ENCODE measurements around the gene MZB1. TPM values are rescaled to one million over a fixed set of nuclear protein-coding genes. Genes with fewer than 3 reads are reported as not detected.
"Not testable (repeated sequence)": the region's sequence is repeated elsewhere in the genome, so short reads cannot be mapped to it uniquely, and the experiment has no call there.

MZB1 gene
- polyA plus RNA-seq, 4 donors, result 0.22 to 0.90 (median 0.32) TPM

DNA sequence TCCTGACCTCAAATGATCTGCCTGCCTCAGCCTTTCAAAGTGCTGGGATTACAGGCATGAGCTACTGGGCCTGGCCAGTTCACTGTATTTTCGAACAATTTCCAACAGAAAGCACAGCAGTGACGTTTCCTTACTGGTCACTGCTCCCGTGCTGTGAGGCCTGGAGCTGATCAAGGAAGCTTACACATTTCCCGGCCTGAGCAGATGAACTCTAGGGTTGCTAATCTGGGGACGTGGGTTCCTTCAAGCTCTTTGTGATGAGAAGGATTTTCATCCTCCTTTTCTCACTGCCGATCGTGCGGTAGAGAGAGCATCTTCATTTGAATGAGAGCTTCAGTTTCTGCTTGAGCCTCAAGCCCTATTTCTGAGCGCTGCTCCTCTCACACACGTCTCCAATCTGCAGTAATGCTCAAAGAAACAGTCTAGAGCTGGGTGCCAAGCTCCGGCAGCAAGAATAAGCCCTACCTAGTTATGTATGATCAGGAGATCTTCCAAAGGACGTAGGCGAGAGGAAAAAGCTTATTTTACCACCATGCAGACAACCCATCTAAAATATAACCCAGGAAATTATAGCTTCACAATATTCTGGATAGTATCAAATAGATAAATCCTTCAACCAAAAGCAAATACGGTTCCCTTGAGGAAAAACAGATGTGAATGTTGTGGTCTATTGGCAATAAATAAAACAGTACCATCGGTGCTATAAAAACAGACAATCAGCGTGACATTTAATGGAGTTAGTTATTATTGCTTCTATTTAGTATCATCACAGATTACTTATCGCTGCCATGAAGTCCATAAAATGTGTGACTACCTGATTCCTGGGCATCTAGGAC, 21.5 kb upstream of the MZB1 start:
- no peak for DNase-seq (ENCODE audit: low read depth in 4 of 4, low spot score in 3 of 4)

DNA sequence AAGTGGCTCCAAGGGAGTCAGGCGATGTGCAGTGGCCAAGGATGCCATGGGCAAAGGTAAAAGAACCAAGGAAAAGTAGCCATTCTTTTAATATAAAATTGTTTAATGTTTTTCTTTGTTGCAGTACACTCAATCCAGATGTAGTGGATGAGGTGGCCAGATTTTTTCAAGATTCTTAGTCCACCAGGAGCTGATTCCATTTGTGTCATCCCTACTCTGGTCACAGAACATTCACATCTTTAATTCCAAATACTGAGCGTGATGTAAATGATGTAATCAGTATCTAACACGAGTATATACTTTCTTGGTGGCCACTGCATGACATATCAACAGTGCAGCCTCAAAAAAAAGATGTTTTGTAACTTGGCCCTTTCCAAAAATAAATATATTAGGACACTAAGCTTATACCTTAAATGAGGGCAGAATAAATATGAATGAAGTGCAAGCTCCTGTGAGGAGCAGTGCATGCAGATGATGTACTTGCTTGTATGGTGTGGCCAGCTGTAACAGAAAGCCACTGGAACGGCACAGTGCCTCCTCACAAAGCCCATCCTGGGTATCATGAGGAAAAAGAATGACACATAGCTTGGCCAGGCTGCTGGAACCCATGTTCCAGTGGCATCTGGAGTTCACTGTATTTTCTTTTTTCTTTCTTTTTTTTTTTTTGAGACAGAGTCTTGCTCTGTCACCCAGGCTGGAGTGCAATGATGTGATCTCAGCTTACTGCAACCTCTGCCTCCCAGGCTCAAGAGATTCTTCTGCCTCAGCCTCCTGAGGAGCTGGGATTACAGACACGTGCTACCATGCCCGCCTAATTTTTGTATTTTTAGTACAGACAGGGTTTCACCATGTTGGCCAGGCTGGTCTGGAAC, 20.6 kb upstream of the MZB1 start:
- no peak for DNase-seq (ENCODE audit: low read depth in 4 of 4, low spot score in 3 of 4)

DNA sequence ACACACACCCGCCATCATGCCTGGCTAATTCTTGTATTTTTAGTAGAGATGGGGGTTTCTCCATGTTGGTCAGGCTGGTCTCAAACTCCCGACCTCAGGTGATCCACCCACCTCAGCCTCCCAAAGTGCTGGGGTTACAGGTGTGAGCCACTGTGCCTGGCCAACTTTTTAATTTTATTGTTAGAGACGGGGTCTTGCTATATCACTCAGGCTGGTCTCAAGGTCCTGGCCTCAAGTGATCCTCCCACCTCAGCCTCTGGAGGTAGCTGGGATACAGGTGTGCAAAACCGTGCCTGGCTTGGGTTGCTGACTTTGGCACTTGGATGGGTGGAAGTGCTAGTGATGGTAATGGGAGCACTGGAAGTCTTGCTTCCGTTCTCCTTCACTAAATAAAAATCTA, 19.4 kb upstream of the MZB1 start:
- not testable (repeated sequence) for DNase-seq (ENCODE audit: low read depth in 4 of 4, low spot score in 3 of 4)

DNA sequence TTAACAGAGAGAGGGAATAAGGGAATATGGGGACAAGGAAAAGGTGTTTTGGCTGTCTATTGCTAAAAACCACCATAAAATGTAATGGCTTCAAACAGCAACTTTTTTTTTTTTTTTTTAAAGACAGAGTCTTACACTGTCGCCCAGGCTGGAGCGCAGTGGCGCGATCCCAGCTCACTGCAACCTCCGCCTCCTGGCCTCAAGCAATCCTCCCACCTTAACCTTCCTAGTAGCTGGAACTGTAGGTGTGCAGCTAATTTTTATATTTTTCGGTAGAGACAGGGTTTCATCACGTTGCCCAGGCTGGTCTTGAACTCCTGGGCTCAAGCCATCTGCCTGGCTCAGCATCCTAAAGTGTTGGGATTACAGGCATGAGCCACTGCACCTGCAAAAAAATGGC, 18.5 kb upstream of the MZB1 start:
- no peak for DNase-seq (ENCODE audit: low read depth in 4 of 4, low spot score in 3 of 4)

DNA sequence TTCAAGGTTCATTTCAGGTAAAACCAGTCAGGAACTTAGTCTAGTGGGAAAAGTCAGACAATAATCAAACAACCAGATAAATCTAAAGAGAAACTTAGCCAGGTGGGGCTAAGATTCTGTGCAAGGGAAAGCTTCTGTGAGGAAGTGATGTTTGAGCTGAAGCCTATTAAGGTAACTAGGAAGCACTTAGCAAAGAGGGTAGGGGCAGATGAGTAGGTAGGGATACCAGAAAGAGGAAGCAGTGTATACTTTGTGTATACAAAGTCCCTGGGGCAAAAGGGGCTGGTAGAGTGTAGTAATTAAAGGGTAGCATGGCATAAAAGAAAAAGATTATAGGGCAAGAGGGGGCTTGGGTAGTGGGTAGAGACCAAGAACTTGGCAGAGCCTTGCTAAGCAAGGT, 17.8 kb upstream of the MZB1 start:
- no peak for DNase-seq (ENCODE audit: low read depth in 4 of 4, low spot score in 3 of 4)

DNA sequence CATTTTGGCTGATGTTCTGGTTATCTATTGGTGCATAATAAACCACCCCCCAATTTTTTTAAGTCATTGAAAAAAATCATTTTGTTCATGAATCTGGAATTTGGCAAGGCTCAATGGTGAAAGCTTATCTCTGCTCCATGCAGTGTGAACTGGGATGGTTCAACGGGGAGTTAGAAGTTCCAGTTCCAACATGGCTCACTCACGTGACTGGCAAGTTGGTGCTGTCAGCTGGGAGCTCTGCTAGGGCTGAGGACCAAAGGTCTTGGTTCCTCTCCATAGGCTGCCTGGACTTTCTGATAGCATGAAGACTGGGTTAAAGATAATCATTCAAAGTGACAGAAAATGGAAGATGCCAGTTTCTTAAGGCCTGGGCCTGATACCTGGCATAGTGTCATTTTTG, 17.2 kb upstream of the MZB1 start:
- no peak for DNase-seq (ENCODE audit: low read depth in 4 of 4, low spot score in 3 of 4)

DNA sequence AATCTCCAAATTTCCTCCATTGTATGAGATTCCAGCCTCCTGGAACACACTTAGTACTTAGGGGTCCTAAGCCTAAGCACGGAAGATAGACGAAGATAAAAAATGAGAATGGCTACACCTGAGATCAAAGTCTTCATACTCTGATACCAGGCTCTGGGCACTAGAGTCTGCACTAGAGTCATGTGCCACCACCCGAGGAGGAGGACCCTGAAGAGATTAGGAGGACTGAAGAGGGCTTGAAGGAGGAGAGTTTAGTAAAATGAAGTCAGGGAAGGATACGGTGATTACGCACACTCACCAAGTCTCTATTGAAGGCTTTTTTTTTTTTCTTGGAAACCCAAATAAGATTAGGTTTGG, 14.7 kb upstream of the MZB1 start:
- DNase-seq (ENCODE audit: low read depth in 4 of 4, low spot score in 3 of 4), result no peak

DNA sequence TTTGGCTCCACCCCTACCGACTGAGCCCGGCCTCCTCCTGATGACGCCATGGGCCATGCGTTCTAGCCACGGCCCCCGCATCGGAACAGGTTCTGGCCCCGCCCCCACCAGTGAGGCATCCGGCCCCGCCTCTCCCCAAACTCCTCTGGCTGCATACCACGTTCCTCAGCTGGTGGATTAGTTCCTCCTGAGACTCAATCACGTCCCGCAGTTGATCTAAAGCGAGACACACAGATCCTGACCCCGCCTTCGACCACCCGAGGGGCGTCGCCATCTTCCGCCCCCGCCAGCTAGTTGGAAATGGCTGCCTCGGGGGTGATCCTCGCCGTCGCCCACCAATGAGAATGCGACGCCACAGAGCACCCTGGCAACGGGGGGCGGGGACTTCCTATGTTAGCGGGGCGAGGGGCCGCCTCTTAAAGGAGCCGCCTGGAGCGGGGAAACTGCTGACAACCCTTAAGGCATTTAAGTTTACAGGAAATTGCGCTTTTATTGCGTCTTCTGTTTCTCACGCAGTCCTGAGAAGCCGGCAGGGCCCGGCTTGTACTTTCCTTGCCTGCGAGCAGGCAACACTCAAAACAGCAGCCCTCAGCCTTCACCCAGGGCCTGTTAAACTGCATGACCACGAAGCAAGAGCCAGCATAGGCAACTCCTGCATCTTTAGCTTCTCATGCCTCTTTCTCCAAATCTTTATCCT, 14.2 kb upstream of the MZB1 start, which contains the start of gene SPATA24:
TSS of gene SPATA24 (minus strand) at position 303 of the 697 bp plus-strand sequence. CDS start at position 274, 29 bp downstream.
- DNase-seq (ENCODE audit: low read depth in 4 of 4, low spot score in 3 of 4), result peak; percentile 89 to 96 (median 95)

DNA sequence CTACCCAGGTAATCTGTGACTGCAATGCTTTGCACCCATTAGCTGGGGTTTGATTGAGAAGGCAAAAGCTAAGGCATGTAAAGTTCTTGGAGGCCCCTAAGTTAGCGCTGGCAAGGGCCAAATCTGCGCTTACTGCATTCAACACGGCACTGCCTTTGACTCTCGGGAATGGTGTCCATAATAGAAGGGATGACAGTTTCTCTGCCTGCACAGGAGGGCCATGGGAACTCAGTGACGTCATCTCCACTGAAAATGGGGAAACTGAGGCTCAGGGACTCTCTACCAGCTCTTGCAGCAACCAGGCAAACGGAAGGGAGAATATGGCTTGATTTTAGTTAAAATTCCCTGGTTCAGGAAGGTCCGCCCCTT, 13.7 kb upstream of the MZB1 start:
- DNase-seq (ENCODE audit: low read depth in 4 of 4, low spot score in 3 of 4), result no peak

DNA sequence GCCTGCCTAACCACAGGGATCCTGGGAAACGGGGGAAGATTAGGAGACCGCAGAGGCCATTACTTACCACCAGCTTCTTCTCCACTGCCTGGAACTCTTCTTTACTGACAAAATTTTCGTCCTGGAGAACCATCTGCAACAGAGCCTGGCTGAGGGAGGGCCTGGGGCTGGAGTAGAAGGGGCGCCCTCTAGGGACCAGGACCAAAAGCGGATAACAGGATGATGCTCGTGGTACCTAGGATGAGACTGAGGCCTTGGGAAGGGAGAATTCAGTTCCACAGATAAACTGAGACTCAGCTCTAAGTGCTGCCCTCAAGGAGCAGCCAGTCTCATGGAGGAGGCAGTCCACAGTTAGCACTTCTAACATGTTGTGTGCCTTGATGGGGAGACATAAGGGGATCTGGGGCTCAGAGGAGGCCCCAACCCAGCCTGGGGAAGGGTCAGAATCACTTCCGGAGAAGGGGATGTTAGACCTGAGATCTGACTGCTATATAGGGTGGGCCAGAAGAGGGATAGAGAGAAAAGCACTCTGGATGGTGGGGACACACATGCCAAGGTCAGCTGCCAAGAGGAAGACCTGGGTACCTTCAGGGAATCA, 12.9 kb upstream of the MZB1 start:
- no peak for DNase-seq (ENCODE audit: low read depth in 4 of 4, low spot score in 3 of 4)

DNA sequence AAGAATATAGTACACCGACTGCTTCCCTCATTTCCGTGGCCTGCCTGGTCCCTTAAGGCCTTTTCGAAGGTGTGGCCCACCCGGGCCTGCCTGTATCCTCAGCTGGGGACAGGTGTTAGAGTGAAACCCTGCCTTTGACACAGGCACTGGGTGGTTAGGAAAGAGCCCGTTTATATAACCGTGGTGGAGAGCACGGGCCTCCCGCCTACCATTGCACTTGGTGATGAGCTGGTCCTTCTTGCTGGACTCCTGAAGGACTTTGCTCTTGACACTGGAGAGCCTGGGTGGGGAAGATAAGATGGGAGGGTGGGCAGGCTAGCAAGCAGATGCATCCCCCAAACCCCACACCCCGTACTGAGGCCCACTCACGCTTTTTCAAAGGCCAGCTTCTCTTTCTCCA, 11.8 kb upstream of the MZB1 start:
- DNase-seq (ENCODE audit: low read depth in 4 of 4, low spot score in 3 of 4), result no peak

DNA sequence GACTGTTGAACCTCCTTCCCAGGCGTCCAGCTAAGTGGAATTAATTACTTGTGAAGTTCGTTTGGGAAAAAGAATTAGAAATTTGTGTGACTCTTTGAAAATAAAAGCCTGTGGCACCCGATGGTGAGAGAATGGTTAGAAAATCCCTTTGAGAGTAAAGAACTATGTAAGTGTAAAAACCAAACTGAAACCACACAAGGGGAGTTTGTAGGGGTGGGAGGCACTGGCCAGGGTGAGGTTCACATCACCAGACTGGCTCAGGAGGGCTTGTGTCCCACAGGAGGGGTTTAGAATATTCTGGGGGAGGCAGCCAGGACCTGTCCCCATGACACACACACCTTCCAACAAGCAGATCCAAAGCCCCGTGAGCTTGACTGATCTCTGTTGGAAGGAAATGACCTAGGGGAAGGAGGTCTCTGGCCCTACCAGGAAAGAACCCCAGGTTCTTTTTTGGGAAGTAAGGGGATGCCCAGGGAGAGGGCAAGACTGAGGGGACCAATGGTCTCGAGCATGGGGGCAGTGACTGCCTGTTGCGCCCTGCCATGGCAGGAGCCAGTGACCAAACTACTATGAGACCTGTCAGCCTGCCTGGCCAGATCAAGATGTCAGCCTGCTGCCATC, 9.9 kb upstream of the MZB1 start:
- DNase-seq (ENCODE audit: low read depth in 4 of 4, low spot score in 3 of 4), result no peak

DNA sequence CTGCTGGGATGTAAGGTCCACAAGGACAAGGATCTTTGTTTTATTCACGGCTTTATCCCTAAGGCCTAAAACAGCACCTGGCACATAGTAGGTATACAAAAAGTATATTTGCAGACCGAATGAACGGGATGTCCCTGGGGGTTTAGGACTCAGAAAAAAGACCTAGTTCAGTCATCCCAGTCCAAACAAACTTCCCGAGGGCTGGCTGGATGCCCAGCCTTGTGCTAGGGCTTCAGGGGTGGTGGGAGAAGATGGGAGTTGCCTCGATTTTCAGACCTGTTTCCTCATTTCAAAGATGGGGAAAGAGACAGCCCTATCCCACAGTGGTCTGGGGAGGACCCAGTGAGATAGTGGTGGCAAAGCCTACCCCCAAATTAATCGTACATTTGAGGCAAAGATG, 8.2 kb upstream of the MZB1 start:
- DNase-seq (ENCODE audit: low read depth in 4 of 4, low spot score in 3 of 4), result no peak

DNA sequence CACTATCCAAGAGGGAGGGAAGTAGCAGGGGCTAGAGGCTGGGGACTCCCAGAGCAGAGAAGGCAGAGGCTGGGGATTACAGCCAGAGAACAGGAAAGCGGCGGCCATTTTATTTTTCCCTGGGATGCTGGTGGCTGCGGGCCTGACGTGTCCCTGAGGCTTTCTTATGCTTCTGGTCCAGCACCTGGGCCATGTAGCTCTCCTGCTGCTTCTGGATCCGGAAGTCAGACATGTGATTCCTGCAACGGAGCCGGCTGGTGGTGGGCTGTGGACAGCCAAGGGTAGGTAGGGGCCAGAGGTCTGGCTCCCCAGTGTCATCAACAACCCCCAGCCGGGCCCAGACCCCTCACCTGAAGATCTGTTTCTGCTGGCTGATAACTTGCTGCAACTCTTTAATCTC, 7.0 kb upstream of the MZB1 start:
- DNase-seq (ENCODE audit: low read depth in 4 of 4, low spot score in 3 of 4), result no peak

DNA sequence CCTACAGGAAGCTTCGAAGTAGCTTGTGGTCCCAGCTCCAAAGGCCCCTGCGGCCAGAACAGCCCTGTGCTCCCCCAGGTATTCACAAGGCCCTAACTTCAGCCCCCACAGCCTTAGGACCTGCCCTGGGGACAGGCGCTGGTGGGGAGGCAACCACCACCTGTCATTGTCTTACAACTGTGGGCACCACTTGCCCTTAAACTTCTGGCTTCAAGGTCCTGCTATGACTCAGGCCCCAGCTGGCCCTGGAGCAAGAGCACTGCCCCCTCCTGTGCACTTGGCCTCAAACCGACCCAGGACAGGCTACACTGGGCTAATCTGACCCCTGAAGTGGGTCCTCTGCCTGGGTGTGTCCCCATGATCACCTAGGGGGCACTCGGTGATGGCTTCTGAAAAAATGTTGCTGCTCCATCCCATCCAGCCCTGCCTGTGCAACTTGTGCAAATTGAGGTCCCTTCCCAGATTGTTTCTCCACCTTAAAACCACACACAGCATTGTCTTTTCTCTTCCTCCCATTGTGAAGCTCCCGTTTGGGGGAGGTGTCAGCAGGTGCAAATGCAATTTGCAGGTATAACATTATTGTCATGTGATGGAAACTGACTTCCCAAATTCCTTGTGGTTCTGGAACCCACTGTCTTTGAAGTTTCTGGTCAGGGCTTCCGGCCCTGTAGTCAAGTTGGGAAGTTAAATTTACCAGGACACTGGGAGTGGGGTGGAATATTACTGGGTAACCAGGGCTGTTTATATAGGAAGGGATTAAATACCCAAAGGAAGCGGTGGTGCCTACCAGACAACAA, 6.3 kb upstream of the MZB1 start:
- DNase-seq (ENCODE audit: low read depth in 4 of 4, low spot score in 3 of 4), result no peak

DNA sequence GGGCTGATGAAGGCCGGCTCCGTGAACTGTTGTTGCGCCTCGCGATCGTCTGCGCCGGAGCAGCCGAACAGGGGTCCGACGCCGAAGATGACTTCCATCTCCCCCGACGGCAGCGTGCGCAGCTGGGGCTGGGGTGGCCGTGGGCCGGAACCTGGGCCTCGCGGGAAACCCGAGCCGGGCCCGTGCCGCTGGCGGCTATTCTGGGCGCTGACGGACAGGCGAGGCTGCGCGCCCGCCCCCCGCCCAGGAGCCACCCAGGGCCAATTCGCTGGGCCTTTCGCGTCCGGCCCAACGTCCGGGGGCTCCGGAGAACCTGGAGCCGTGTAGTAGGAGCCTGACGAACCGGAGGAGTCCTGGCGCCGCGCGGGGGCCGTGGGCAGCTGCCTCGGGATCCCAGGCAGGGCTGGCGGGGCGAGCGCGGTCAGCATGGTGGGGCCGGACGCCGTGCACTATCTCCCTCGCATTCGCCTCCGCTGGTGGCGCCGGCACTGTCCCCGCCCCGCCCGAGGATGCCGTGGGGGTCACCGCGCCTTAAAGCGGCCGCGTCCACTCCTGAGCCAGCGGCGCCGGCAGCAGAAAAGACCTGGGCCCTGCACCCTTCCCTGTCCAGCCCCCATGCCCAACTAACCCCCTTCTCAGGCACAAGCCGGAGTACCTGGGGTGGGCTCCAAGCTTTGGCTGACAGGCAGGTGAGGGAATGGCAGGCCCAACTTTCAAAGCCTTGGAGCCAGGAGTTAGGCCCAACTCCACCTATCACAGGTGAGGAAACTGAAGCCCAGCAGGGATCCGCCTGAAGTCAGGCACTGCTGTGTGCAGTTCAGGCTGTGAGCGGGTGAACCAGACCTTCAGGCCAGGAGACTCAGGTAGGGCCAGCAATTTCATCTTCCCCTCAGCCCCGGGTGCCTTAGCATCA, 5.2 kb upstream of the MZB1 start, which contains the start of gene PROB1:
TSS of gene PROB1 (minus strand) at position 451 of the 913 bp plus-strand sequence. CDS start at position 428, 23 bp downstream.
- no peak for DNase-seq (ENCODE audit: low read depth in 4 of 4, low spot score in 3 of 4)

DNA sequence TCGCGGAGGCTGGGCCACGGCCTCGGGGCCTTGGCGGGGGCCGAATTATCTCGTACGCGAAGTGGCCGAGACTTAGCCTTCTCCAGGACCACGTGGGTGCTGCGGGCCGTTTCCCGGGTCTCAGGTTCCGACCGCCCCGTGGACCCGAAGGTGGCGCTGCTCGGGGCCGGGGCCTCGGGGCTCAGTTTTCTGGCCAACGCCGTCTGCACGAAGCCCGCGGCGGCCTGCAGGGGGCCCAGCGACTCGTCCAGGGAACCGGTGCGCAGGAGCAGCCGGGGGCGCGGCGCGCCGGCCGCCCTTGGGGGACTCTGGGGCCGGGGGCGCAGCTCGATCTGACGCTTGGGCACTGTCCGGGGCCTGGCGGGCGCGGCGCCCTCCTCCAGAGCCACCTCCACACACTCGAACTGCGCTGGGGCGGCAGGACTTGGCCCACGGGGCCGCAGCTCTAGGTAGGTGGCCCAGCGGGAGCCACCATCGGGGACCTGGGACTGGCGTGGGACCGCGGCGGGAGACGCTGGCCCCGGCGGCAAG, 4.5 kb upstream of the MZB1 start:
- DNase-seq (ENCODE audit: low read depth in 4 of 4, low spot score in 3 of 4), result no peak

DNA sequence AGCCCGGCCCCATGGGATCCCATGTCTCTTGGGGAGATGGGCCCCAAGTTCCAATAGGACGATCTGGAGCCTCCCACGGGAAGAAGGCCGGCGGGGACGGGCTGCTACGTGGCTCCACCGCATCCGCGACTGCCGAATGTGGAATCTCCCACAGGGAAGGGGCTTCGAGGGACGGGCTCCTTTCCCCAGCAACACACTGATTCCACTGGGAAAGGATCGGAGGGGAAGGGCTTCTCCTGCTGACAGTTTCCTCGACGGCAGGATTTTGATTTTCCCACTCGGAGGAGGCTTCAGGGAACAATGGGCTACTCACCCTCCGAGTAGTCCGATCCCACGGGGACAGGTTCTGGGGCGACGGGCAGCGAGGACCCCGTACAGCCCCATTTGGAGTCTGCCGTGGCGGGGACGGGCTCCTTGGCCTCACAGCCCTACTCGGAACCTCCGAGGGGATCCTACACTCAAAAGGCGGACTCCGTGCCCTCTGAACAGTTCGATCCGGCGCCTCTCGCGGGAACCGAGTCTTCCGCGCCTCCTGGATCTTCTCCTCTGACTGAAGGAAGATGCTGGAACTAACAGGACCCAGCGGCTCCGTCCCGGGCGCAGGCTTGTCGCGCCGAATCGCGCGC, 3.9 kb upstream of the MZB1 start:
- no peak for DNase-seq (ENCODE audit: low read depth in 4 of 4, low spot score in 3 of 4)
